NOMO-1 treated with DMSO at 0.1 percent for 48 hours (cell line): ENCODE results near the gene TMEM175.
A peak's percentile ranks its signal among the peaks of the same experiment; 100 is the strongest.
"Not testable (repeated sequence)": the region's sequence is repeated elsewhere in the genome, so short reads cannot be mapped to it uniquely, and the experiment has no call there.

Source experiments
- DNase-seq: peaks from one replicate; lab custom pipeline; 2025; ENCODE audit not compliant: unreplicated experiment; lab: John Stamatoyannopoulos, UW

TMEM175 gene

DNA sequence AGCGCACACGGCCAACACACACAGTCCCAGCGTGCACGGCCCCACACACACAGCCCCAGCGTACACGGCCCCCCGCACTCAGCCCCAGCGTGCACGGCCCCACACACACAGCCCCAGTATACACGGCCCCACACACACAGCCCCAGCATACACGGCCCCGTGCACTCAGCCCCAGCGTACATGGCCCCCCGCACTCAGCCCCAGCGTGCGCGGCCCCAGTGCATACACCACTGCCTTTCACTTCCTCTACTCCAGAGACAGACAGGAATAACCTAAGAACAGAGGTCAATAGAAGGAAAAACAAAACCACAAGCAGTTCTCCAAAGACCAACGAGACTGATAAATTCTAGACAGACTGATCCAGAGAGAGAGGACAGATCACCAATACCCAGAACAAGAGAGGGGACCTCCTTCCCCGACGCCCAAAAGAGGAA, 17.2 kb upstream of the TMEM175 start:
- peak; percentile 65 for DNase-seq

GRCh38 chr4:915595-915994, 16.7 kb upstream of the TMEM175 start:
- DNase-seq: peak; percentile 57

DNA sequence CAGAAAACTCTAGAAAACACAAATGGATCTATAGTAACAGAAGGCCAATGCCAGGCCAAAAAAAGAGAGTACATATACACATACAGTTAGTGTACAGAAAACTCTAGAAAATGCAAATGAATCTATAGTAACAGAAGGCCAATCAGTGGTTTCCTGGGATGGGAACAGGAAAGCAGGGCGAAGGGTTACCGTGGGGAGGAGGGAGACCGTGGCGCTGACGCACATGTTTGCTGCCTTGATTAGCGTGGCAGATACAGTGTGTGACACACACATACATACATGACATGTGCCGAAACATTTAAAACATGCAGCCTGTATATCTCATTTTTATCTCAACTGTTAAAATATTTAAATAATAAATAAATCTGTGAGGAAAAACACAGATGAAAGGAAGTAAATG, 14.8 kb upstream of the TMEM175 start:
- no peak for DNase-seq

GRCh38 chr4:917992-918391, 14.3 kb upstream of the TMEM175 start:
- DNase-seq: no peak

- DNase-seq: not testable (repeated sequence)
Measured at GRCh38 chr4:918591-918990, 13.7 kb upstream of the TMEM175 start.

GRCh38 chr4:919004-919680, 13.1 kb upstream of the TMEM175 start:
- DNase-seq: not testable (repeated sequence)

GRCh38 chr4:921830-922331, 10.4 kb upstream of the TMEM175 start:
- no peak for DNase-seq

DNA sequence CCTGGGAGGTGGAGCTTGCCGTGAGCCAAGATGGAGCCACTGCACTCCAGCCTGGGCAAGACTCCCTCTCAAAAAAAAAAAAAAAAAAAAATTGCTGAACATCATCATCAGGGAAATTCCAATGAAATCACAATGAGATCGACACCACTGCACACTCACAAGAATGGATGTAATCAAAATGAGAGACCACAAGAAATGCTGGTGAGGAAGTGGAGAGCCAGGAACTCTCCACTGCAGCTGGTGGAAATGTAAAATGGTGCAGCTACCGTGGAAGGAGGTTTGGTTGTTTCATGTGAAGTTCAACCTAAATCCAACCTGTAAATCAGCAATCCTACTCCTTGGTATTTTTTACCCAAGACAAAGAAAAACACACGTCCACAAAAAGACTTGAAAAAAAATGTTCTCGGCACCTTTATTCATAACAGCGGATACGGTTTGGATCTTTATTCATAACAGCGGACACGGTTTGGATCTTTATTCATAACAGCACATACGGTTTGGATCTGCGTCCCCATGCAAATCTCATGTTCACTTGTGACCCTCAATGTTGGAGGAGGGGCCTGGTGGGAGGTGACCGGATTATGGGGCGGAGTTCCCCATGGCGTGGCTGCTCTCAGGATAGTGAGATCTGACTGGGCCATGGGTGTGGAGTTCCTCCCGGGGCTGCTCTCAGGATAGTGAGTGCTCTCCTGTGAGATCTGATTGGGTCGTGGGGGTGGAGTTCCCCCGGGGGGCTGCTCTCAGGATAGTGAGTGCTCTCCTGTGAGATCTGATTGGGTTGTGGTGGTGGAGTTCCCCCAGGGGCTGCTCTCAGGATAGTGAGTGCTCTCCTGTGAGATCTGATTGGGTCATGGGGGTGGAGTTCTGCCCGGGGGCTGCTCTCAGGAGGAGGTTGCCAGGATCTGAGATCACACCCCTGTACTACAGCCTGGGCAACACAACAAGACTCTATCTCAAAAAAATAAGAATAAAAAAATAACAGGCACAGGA, 7.9 kb upstream of the TMEM175 start:
- no peak for DNase-seq

DNA sequence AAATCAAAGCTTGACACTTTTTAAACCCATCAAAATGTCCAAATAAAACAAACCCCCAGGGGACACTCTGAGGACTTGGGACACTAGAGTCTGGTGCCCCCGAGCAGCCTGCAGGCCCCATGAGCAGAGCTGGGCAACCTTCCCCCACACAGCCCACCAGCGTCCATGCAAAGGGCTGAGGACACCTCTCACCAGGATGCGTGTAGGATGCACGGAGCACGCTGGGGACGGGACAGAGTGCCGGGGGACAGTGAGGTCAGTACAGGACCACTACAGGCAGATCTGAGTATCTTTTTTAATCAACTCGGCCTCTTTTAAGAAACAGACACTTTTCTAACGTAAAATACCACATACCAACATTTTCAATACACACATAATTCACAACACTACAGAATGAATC, 7.1 kb upstream of the TMEM175 start:
- no peak for DNase-seq

DNA sequence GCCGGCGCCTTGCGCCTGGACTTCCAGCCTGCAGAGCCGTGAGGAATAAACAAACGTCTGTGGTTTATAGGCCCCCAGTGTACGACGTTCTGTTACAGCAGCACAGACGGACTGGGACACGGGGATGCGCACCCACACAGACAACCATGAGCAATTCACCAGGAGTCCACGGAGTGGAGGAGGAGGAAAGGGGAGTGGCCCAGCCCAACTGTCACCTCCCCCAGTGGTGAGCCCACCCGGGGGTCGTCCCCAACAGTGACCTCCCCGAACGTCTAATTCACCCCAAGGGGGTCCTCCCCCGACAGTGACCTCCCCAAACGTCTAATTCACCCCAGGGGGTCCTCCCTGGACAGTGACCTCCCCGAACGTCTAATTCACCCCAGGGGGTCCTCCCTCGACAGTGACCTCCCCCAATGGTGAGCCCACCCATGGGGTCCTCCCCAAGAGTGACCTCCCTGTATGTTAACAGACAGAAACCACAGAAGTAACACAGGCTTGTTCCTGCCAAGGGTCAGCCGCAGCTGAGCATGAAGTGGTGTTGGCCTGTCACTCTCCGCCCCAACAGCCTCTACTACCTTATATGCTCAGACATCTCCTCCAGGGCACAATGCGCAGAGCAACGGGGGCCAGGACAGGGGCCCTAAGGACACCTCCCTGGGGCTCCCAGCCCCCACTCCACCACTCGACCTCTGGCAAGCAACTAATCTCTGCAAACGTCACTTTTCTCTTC, 6.3 kb upstream of the TMEM175 start:
- DNase-seq: no peak

DNA sequence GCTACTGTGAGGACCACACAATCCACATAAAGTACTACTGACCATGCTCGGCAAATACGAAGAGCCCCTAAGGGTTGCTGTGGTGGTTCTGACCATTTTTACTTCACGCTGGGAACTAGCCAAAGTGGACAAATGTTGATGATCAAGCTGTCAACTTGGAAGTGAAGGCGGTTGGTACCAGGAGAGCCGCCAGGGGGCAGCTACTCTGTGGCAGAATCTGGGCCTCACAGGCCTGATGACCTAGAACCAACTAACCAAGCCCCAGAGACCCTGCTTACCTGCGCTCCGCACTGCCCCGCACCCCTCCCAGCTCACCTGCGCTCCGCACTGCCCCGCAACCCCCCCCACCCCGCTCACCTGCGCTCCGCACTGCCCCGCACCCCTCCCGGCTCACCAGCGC, 5.7 kb upstream of the TMEM175 start:
- DNase-seq: no peak

- not testable (repeated sequence) for DNase-seq
Measured at GRCh38 chr4:927566-927965, 4.7 kb upstream of the TMEM175 start.

GRCh38 chr4:929096-929765, 3.0 kb upstream of the TMEM175 start:
- no peak for DNase-seq

- DNase-seq: no peak
Measured at GRCh38 chr4:930028-930551, 2.2 kb upstream of the TMEM175 start.

DNA sequence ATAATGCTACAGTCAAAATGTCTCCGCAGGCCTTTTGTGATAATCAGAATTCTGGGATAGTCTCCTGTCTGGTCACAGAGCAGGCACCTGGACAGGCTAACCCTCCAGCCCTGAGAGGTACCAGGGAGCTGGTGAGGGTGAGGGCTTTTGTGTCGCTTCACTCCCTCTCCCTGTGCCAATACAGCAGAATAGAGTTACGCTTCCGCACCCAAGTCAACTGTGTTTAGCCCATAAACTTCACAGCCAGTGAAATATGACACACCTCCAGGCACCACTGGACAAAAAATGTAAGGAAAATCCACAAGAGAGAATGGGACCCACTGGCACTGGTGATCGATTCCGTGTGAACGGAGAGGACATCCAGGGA, 1.4 kb upstream of the TMEM175 start:
- no peak for DNase-seq

GRCh38 chr4:931194-931959, 883 bp upstream of the TMEM175 start:
- DNase-seq: no peak

GRCh38 chr4:932713-933070, 432 bp downstream of the TMEM175 start:
- DNase-seq: no peak

- not testable (repeated sequence) for DNase-seq
Measured at GRCh38 chr4:939508-939907, 7.2 kb downstream of the TMEM175 start.

DNA sequence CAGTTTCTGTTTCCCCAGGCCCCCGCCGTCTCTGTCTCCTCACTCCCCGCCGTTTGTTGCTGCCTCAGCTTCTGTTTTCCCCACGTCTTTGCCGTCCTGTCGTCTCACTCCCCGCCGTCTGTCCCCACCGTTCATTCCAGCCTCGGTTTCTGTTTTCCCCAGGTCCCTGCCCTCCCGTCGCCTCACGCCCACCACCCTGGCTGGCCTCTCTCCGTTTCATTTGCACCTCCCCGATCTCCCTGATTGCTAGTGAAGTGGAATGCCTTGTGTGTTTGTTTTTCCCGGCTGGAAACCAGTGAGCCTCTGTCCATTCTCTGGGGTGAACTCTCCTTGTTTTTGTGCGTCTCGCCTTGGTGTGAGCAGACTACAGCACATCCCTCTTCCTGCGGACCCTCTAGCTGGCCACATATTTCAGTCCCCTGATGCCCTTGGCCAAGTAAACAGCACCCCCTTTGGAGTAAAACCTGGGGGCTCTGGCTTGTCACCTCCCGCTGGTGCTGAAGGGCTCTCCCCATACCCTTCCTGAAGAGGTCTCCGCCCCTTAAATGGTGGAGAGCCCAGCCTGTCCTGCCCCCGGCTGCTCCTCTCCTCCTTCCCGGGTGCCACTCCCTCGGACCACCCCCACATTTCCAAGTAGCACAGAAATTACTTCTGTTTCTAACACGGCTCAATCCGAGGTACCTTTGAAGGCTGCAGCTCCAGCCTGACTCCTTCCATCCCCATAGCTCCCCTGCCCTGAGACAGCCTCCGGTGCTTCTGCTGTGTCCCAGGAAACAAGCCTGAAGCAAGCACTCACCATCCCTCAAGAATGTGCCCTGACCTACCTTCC, 13.2 kb downstream of the TMEM175 start:
- DNase-seq: no peak
